Ureter (tissue), 1 donor: ENCODE results near the gene MAP2K6. TPM values are rescaled to one million over a fixed set of nuclear protein-coding genes. Genes with fewer than 3 reads are reported as not detected.

Source experiments
- DNase-seq: peaks from one replicate; pipeline ENCODE4 v3.0.0-alpha.2; 2020; ENCODE audit warnings: low spot score
- total RNA-seq: library from RNA; stranded (reverse); gene quantifications from one replicate; pipeline ENCODE4 v1.2.4, GENCODE V29; 2023
- donor health status: DM: yes; HTN: yes; CAD: no.

The MAP2K6 gene
- total RNA-seq, 1 donor from 2014 or later = 10.6 TPM

DNA sequence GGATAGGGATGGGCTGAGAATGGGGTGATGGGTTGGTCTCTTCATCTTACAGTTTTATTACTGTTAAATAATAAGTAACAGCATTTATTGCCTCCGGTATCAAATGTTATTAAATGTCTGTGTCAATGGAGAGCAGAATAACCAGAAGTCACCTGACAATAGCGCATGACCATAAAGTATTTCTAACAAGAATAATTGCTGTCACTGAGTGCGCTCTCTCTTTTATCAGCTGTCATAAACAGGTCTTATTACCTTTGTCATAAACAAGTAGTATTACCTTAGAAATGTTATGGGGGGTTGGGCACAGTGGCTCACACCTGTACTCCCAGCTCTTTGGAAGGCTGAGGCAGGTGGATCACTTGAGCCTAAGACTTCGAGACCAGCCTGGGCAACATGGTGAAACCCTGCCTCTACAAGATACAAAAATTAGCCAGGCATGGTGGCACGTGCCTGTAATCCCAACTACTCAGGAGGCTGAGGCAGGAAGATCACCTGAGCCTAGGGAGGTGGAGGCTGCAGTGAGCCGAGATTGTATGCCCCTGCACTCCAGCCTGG, 120.6 kb downstream of the MAP2K6 start:
- no peak for DNase-seq

DNA sequence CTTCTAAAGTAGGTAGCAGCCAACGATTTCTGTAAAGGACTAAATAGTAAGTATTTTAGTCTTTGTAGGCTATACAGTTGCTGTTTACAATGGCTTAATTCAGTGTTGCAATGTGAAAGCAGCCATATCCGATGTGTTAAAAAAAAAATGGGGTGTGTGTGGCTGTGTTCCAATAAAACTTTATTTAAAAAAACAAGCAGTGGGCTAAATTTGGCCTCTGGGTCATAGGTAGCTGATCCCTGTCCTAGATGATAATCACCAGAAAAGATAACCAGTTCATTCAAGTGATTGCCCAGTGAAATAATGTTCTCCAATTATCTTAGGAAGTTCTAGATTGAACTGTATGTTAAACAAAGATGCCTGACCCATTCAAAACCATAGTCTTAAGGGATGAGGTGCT, 124.3 kb downstream of the MAP2K6 start:
- DNase-seq = no peak

DNA sequence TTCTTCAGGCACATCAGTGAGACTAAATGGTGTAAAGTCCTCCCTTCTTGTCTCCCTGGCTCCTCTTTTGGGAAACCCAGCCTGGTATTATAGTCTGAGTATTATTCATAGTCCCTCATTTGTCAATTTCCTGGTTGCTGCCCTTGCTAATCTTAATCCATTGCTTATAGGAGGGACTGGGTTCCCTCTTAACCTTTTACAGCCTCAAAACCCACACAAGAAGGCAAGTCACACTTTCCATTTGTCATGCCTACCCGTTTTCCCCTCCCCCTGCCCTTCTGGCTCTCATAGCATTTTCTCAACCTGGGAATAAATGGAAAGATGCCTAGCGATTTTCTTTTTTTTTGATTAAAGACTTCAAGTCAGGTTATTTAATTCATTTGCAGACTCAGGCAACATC, 124.8 kb downstream of the MAP2K6 start:
- no peak for DNase-seq

DNA sequence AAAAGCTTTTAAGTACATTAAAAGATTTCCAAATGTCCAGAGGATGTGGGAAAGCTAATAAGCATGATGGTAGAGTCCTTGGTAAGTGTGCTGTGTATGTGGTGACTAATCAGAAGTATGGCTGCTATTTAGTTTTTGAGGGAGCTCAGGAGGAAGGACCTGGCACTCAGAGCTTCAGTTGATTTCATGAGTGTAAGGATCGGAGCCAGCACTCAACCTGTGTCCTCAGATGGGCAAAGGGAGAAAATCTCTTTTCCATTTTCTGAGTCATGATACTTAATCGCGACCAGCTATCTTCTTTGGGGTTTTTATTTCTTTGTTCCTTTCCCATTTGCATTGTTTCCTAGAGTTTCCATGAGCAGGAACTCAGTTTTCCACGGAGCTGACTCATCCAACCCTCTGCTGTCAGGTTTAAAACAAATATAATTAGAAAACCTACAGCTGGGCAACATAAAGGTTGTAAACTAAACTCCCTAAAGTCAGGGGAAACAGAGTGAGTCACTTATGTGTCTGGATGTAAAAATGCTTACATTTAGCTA, 125.4 kb downstream of the MAP2K6 start:
- no peak for DNase-seq

DNA sequence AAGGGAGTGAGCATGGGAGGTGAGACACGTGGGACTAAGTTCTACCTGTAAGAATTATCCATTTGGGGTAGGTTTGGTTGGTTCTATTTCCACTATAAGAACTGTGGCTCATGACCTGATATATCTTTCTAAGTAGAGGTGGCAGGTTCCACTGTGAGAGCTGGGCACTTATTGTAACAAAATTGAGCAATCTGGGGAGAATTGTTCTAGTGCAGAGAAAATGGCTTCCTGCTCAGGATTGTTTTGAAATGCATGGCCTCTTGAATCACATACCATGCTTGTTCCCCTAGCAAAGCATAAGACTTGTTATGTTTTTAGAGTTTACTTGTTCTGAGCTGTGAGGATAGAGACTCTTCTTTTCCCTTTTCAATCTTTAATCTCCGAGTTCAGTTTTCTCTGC, 125.9 kb downstream of the MAP2K6 start:
- DNase-seq = no peak

DNA sequence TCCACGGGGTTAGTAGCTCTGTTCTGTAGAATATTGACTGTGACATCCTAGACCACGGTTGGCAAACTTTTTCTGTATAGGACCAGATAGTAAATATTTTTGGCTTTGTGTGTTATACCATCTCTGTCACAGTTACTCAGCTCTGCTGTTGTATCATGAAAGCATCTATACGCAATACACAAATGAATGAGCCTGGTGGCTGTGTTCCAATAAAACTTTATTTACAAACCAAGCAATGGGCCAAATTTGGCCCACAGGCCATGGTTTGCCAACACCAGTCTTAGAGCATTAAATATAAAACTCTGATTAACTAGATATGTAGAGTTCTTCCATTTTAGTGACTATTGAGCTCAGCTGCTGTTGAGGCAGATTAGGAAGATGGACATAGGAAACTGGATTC, 132.7 kb downstream of the MAP2K6 start:
- DNase-seq = no peak

DNA sequence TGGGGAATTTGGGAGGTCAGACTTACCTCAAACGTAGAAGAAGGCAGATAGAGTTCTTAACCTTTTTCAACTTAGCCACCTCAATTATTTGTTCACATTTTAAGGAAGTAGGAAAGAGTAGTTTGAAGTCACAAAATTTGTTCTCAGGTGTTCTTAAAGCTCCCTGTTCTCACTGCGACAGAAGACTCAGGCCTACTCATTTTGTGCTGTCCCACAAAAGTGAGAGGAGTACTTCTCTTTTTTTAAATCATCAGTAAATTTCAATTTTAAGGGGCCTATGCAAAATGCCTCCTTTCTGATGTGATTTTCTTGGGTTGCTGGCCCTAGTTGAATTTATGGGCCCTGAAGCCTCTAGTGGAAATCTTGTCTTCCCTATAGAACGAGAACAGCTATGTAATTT, 133.4 kb downstream of the MAP2K6 start:
- DNase-seq = no peak

DNA sequence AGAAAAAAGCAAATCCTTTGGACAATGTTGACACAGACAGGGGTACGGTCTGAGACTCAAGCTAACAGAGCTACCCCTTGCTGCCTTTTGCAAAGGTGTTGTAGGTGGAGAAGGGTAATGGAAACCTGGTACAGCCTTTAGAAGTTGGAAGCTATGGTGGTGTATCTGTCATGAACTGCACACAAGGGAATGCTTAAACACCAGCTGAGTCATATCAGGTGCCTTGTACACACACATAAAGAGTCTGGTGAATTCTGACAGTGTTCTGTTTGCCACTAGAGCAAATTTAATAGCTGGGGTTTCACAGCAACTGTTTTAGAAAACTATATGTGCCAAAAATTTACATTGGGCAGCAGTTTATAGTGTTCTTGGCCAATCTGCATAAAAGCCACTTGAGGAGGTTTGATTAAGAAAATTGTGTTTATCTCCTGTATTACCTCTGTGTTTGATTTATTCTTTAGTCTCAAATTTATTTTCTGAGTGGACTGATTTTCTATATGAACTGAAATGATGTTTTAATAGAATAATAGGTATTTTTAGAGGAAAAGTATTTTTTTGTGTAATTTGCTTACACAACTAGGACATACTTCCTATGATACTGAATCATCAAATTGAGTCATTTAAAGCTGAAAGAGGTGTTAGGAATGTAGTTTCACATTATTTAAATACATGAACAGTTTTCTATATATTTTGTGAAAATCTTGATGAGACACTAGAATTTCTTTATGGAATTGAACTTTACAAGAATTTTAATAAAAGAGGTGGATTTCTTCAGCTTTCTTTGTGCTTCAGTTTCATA, 136.9 kb downstream of the MAP2K6 start:
- DNase-seq = no peak

DNA sequence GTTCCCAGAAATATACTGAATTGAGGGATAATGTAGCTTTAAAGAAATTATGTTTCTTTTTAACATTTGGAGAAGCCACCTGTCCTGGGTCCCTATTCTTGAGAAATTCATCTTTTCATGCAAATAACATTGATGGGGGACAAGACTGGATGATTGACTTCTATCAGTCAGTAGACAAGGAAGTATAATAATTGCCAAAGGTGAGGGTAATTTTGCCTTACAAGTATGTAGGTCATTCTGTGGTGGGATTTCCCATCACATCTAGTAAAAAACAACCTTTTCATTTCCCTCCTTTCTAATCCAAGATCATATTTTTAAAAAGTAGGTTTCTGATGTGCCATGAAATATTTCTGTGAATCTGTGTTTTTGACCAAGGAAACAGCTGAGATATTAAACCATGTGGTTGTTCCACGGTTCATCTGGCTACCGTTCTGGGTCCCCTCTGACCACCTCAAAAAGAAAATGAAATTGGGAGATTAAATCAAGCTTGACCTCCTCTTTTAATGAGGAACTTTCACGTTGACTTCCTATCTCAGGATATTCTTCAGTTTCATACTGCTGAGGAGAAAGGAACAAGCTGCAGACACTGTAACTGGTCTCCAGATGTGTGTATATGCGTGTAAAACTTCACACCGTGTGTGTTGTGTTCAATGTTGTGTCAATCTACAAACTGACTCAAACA, 138.6 kb downstream of the MAP2K6 start:
- no peak for DNase-seq

DNA sequence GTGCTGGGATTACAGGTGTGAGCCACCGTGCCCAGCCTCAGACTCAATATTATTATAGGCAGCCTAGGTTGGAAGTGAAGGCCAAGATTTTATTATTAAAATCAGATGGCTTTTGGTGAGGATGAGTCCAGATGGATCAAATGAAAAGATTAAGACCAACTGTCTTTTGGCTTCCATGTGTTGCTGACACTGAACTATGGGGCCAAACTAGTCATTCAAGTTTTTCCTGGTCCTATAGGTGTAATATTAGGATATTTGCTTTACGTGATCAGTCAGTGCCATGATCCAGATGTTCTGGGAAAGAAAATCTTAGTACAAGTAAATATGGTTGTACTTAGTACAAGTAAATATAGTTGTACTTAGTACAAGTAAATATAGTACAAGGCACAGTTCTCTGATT, 140.6 kb downstream of the MAP2K6 start:
- no peak for DNase-seq

DNA sequence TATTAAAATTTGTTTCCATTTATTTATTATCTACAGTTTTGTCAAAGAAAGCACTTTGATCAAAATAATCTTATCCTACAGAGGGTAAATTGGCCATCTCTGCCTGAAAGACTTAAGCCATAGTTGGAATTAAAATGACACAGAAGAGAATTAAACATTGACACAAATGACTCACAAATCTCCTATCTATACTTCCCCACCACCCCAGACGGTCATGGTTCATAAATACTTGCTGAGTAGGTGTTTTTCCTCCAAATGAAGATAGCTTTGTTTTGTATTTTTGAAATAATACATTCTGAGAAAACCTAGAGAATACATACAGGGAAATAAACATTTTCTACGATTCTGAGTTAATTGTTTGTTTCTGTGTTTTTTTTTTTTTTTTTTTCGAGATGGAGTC, 142.8 kb downstream of the MAP2K6 start:
- DNase-seq = no peak

DNA sequence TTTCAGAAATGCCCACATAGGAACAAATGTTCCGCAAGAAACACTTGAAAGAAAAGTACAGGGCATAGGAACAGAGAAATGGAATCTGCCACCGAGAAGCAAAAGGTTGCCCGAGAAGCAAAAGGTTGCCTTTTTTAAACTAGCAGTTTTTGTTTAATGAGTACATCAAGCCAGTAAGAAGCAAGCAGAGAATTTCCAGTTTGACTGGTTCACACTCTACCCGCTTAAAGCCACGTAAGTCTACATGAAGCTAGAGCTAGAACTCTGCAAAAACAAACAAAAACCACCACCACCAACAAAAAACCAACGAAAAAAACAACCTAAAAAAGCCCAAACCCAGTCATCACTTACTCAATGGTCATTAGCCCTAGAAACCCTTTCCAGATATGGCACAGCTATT, 144.3 kb downstream of the MAP2K6 start:
- no peak for DNase-seq

DNA sequence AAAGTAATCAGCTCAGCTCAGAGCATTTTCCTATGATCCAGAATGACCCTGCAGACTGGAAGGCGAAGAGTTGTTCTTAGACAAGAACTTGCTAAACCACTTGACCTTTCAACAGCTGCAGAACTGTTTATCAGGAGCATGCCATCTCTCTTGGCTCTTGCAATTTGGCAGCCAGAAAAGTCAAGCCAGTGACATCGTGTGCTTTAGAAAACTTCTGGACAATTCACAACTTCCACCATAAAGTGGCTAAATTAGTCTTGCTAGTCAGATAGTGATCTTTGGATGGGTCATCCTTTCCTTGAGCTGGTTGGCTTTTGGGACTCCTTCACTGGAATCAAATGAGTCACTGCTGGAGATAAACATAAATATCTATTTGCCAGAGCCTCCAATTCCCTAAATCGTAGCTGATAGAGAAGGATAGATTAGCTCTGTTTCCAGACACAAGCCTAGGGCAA, 146.5 kb downstream of the MAP2K6 start:
- DNase-seq = peak; percentile 51

DNA sequence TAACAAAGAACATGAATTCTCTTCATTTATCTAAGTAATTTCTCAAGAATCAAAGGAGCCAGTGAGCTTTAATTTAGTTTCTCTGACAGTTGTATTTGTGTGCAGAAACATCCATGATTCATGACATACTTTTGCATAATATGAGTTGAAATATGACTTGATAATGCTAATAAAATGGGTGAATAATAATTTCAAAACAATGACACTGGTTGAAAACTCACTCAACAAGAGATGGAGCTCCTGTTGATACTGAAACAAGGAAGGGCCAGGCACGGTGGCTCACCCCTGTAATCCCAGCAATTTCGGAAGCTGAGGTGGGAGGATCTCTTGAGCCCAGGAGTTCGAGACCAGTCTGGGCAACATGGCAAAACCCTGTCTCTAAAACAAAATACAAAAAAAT, 147.0 kb downstream of the MAP2K6 start:
- no peak for DNase-seq

DNA sequence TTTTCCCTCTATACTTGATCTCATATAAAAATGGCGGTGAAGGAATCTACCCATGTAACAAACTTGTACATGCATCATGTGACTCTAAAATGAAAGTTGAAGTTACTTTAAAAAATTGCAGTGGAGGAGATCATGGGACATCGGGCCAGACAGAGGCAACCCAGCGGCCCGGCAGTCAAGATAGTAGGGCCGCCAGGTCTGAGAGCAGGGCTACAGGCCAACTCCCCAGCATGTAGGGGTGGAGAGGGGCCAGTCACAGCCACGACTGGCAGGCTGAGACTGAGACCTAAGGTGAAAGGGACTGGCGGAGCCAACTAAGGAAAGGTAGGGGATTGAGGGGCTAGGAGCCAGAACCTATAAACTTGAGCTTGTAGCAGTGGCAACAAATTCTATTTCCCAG, 150.9 kb downstream of the MAP2K6 start:
- no peak for DNase-seq

DNA sequence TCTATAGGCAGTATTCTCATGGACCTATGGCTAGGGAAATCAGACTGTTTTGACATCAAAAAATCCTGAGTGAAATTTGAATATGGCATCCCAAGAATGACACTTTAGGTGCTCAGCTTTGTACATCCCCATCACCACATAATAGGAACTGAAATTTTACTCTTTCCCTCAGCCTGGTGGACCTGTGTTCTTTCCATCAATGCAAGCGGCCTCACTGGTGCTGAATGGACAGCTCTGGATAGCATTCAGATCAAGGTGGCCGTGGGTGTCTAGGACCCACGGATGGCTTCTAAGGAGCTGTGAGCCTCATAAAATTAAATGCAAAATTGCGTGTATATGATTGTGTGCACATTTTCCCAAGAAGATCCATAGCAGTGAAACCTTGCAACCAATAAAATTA, 152.6 kb downstream of the MAP2K6 start:
- no peak for DNase-seq

DNA sequence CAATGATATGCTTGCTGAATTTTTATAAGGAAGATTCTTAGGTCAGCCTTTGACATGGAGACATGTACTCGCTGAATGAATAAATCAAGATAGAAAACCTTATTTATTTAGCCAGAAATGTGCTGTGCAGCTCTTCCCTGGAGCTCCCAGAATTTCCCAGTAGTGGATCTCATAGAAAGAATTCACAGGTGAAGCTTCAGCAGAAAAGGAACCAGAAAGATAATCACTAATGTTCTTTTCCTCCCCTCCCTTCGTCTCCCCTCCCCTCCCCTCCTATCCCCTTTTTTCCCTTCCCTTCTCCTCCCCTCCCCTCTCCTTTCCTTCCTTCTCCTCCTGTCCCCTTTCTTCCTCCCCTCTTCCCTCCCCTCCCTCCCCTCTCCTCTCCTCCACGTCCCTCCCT, 158.2 kb downstream of the MAP2K6 start:
- DNase-seq = no peak

DNA sequence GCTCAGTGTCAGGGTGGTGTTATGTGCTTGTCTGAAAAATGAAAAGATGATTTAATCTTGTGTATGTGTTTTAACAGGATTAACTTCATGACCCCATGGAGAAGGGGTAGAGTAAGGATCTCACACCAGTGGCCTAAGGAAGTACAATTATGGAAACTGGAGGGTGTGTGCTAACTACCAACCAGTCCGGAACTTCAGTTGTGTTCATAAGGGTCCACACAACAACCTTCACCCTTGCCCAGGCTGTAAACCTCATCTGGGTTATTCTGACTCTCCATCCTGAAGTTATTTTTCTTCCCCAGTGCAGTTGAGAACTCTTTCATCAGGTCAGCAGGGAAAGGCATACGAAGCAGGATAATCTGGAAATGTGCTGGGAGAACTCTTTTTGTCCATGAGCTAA, 158.9 kb downstream of the MAP2K6 start:
- no peak for DNase-seq

DNA sequence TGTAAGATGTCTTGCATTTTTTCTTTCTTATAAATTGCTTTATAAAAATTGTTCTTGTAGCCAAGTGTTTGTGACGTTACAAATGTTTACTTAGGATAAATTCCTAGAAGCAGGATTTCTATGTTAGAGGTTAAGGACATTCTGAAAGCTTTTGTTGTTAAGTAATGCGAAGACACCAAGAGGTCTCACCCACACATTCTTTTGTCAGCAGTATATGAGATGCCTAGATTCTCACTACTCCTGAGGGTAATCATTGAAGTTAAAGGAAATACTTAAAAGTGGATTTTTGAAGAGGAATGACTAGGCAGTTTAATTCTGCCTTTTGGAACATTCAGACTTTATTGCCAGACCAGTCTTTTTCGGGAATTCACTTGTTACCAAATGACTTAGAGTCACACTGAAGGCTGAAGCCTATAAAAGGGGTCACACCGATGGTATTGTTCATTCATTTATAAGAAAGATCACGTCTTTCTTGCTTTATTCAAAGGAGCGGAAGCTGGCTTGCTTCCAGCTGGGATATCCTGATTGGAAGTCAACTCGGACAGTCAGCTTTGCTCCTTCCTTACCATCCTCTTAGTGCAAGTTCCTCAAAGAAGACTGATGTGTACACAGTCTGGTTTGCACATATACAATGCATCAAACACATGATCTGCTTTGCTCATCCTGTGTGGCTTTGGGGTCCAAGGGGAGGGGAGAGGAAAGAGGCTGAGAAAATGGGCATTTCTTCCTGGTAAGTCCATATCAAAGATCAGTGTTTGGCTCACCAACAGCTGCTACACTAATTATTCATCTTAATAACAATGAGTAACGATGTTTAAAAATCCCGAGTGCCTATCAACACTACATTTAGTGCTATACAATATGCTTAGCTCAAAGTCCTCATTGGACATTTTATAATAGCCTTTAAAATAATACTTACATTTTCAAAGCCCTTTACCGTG, 160.0 kb downstream of the MAP2K6 start:
- no peak for DNase-seq

DNA sequence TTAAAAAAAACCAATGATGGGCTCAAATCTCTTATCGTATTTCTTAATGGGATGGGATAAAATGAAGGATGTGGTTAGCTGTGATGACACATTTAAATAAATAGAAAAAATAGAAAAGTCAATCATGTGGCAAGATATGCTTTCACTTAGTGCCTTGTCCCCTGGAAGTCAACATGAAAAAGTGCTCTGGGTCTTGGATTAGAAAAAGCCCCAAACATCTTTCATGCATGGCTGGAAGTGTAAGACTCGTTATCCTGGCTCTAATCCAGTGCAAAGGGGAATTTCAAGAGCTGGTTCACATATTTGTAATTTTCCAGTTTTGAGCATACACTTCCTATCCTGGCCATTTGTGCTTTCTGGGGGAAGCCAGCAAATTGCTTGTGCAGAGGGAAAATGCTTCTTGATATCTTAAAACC, 160.9 kb downstream of the MAP2K6 start:
- no peak for DNase-seq

DNA sequence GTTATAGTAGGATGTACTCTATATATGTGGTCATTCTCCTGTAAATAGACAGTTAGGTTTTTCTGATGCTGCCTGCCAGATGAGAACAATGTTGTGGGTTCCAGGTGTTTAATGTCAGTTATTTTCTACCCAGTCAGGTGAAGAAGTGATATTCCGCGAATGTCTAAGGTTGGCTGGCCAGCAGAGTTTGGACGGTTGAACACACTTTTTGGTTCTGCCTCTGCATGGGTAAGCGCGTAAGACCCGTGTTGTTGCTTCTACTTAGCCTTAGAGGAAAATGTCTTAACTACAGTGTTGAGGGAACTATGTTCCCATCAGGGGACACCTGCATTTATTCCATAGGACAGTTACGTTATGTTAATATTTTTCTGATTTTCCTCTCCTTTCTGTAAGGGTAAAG, 162.6 kb downstream of the MAP2K6 start:
- no peak for DNase-seq
